Chondrocyte (in vitro differentiated cells): ENCODE data around the gene GNE. TPM values are rescaled to one million over a fixed set of nuclear protein-coding genes. Genes with fewer than 3 reads are reported as not detected.
"Not testable (repeated sequence)": the region's sequence is repeated elsewhere in the genome, so short reads cannot be mapped to it uniquely, and the experiment has no call there.

Source experiments
- DNase-seq: peaks from one replicate; pipeline ENCODE4 v3.0.0; 2021; ENCODE audit warnings: mixed read lengths, low spot score
- H3K27ac Mint-ChIP-seq: one replicate; pipeline ENCODE4 v1.8.0; 2021; ENCODE audit warnings: mild to moderate bottlenecking, moderate library complexity, mixed read lengths; ENCODE audit not compliant: unreplicated experiment
- H3K27me3 Mint-ChIP-seq: 2 replicates; pipeline ENCODE4 v1.8.0; 2021; ENCODE audit warnings: low read depth, mixed read lengths
- H3K36me3 Mint-ChIP-seq: 2 replicates; pipeline ENCODE4 v1.8.0; 2021; ENCODE audit warnings: low read depth, mixed read lengths
- H3K4me1 Mint-ChIP-seq: 2 replicates; pipeline ENCODE4 v1.8.0; 2021; ENCODE audit warnings: low read depth, mild to moderate bottlenecking, mixed read lengths
- H3K4me3 Mint-ChIP-seq: one replicate; pipeline ENCODE4 v1.8.0; 2021; ENCODE audit warnings: mild to moderate bottlenecking, moderate library complexity, mixed read lengths; ENCODE audit not compliant: unreplicated experiment
- H3K9me3 Mint-ChIP-seq: 2 replicates; pipeline ENCODE4 v1.8.0; 2021; ENCODE audit warnings: low read depth, mixed read lengths
- CTCF ChIP-seq: fragments of 200-600 bp; sonication (generic); IDR thresholded peaks from 2 replicates; pipeline ENCODE4 v1.5.0; 2021; ENCODE audit warnings: antibody characterized with exemption, mild to moderate bottlenecking, moderate library complexity
- total RNA-seq: library from RNA; stranded (reverse); gene quantifications from 3 replicates; pipeline ENCODE4 v1.2.1, GENCODE V29; 2021

GNE gene
- total RNA-seq, 1 donor from 2014 or later: 17.8 TPM

- TF ChIP-seq CTCF: no peak
- no peak overlapping the region for H3K4me3 Mint-ChIP-seq
- H3K27ac Mint-ChIP-seq: no peak overlapping the region
- no peaks in the 10 kb centered on the region for H3K27me3 Mint-ChIP-seq
- no peak for DNase-seq
- H3K36me3 Mint-ChIP-seq: peaks cover 8% of the 10 kb centered on the region
- no peaks in the 10 kb centered on the region for H3K9me3 Mint-ChIP-seq
- H3K4me1 Mint-ChIP-seq: peaks cover 3% of the 10 kb centered on the region
Measured at GRCh38 chr9:36250079-36250478, 8.2 kb downstream of the GNE start.

DNA sequence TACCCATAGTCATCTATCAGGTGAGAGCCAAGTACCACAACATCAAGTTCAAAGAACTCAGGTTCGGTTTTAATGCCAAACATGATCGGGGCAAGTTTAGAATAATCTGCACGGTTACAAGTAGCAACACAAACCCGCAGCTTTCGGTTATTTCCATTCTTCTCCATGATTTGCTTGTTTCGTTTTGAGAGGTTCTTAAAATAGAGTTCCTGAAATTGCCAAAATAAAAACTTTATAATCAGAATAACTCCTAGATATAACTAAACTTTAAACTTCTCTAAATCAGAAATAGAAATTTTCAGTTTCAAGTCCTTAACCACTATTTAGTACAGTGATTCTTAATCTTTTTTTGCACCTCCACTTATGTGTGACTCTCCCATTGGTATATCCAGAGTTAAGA, 9.1 kb downstream of the GNE start:
- no peak for TF ChIP-seq CTCF
- Mint-ChIP-seq H3K4me1 (peaks cover 3% of the 10 kb centered on the region), H3K36me3 (peaks cover 8% of the 10 kb centered on the region), H3K27ac (no peak overlapping the region), H3K4me3 (no peak overlapping the region), H3K9me3 (no peaks in the 10 kb centered on the region), H3K27me3 (no peaks in the 10 kb centered on the region)
- no peak for DNase-seq

- peak; percentile 80 for TF ChIP-seq CTCF
- H3K9me3 Mint-ChIP-seq, DNase-seq, H3K4me3 Mint-ChIP-seq, H3K4me1 Mint-ChIP-seq, H3K27me3 Mint-ChIP-seq: not testable (repeated sequence)
- peak overlapping the region; percentile 61 for H3K27ac Mint-ChIP-seq
- H3K36me3 Mint-ChIP-seq: peaks cover 11% of the 10 kb centered on the region
Measured at GRCh38 chr9:36248061-36248460, 10.2 kb downstream of the GNE start.

- peaks cover 3% of the 10 kb centered on the region for H3K4me1 Mint-ChIP-seq
- H3K4me3 Mint-ChIP-seq: no peak overlapping the region
- H3K27me3 Mint-ChIP-seq: no peaks in the 10 kb centered on the region
- no peak for DNase-seq
- no peak for TF ChIP-seq CTCF
- no peak overlapping the region for H3K27ac Mint-ChIP-seq
- H3K9me3 Mint-ChIP-seq: no peaks in the 10 kb centered on the region
- H3K36me3 Mint-ChIP-seq: peaks cover 11% of the 10 kb centered on the region
Measured at GRCh38 chr9:36247356-36247755, 10.9 kb downstream of the GNE start.

- DNase-seq: no peak
- Mint-ChIP-seq H3K9me3 (no peaks in the 10 kb centered on the region), H3K4me1 (peaks cover 3% of the 10 kb centered on the region), H3K36me3 (peaks cover 13% of the 10 kb centered on the region), H3K27me3 (no peaks in the 10 kb centered on the region), H3K27ac (no peak overlapping the region), H3K4me3 (no peak overlapping the region)
- no peak for TF ChIP-seq CTCF
Measured at GRCh38 chr9:36245906-36246305, 12.3 kb downstream of the GNE start.

DNA sequence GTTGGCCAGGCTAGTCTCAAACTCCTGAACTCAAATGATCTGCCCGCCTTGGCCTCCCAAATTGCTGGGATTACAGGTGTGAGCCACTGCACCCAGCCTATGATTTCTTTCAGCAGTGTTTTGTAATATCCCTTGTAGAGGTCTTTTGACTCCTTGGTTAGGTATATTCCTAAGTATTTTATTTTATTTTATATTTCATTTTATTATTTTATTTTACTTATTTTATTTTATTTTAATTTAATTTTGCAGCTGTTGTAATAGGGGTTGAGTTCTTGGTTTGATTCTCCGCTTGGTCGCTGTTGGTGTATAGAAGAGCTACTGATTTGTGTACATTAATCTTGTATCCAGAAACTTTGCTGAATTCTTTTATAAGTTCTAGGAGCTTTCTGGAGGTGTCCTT, 18.6 kb downstream of the GNE start:
- DNase-seq, H3K4me3 Mint-ChIP-seq, H3K27ac Mint-ChIP-seq, H3K4me1 Mint-ChIP-seq, H3K9me3 Mint-ChIP-seq, H3K27me3 Mint-ChIP-seq: not testable (repeated sequence)
- peaks cover 16% of the 10 kb centered on the region for H3K36me3 Mint-ChIP-seq

GRCh38 chr9:36239205-36239604, 19.0 kb downstream of the GNE start:
- H3K27ac Mint-ChIP-seq, DNase-seq, H3K9me3 Mint-ChIP-seq, H3K27me3 Mint-ChIP-seq, H3K4me3 Mint-ChIP-seq, H3K4me1 Mint-ChIP-seq: not testable (repeated sequence)
- H3K36me3 Mint-ChIP-seq: peaks cover 16% of the 10 kb centered on the region
